HG03342 (cell line): ENCODE results near the gene HSPB2.

ENCODE experiments used
- ATAC-seq: cut with Tn5 transposase; IDR thresholded peaks from one replicate; pipeline ENCODE4 v1.9.1; 2021; ENCODE audit warnings: mild to moderate bottlenecking, moderate library complexity; ENCODE audit not compliant: unreplicated experiment

The HSPB2 gene

DNA sequence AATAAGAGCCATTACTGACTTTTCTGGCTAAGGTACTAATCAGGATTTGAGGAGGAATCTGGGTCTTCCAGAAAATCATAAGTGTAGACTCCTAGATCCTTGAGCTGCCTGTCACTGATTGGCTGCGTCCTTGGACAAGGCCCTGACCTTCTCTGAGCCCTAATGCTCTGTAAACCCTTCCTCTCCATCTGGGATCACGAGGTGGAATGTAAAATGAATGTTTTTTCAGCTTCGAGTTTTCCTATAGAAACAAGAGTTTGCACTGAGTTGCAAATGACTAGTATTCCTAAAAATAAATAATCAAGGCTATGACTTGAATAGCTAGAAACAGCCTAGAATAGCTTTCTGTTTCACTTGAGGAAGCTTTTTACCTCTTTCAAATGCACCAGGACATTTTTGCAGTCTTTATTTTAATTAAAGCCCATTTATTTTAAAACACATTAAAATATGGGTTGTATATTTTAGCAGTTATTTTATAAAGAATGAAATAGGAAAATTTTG, 23.6 kb downstream of the HSPB2 start:
- no peak for ATAC-seq

DNA sequence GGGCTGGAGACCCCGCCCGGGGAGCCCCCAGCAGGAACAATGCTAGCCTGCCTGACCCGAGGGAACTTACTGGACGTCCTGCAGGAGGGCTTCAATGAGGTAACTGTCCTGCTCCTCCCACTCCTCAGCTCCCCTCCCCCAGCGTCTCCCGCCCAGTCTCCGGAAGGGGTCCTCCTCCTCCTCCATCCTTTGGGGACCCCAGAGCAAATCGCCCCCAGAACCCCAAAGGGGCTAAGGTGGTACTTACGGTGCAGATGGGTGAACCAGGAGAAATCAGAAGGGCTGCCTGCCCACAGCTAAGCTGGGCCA, 24.9 kb downstream of the HSPB2 start:
- no peak for ATAC-seq

DNA sequence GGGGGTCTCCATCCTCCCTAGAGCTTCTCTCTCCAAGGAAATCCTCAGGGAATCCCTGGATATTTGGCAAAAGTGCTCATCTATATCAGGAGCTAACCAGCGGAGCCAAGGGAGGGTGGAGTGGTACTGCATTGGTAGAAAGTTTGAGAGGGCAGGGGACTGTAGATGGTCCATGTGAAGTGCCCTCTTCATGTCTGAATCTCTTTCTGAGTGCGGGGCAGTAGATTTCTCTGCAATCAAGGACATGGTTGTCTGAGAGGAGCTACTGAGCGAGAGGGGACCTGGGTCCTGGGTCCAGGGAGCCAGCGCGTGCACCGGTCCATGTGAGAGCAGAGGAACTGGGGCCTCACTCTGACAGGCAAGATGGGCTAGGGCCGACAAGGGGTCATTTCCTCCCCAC, 25.3 kb downstream of the HSPB2 start:
- ATAC-seq = no peak

DNA sequence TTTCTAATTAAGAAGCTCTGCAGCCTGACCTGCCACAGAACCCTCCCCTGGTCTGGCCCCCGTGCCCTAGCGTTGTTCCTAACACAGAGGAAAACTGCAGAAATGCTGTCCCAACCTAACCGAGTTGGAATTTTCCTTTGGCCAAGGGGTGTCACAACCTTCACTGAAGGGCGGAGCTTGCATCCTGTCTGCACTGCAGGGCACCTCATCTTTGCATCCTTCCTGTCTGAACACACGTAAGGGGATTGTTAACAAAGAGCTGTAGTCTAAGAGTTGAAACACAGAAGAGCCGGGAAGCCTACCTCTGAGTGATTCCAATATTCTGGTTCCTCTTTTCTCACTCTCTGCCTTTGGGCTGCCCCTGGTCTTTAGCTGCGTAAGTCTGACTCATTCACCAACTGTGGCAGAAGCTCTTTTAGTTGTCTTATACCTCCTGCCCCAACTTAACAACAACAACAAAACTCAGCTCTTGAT, 26.2 kb downstream of the HSPB2 start:
- peak; percentile 90 for ATAC-seq

DNA sequence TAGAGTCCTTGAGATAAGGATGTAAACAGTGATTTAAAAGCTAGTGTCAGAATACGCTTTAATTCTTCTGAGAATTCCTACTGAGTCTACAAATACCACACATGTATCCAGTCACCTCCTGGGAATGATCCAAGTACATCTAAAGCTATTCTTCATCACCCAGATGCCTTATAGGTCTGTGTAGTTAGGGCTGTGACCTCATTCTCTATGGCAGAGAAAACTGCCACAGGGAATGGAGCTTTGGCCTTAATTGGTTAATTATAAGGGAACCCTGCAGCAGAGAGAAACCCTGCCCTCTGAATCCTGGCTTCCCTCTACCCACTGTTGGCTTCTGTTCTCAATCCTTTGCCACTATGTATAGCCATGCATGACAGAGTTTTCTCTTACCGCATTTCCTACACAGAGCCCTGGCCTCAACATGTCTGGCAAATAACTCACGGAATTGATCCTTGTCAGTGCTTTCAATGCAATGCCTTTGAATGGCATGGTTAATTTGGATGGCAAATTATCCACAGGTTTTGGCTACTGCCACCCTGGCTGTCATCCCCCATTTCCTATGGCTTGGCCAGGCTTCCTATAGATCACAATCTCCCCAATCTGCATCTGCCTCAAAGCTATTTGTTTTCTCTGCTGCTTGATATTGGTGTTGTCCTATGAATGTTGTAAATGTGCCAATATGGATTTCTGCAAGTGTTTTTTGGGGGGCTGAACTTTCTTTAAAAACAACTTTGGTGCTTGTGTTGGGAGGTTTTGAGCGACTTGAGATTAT, 27.5 kb downstream of the HSPB2 start:
- no peak for ATAC-seq

DNA sequence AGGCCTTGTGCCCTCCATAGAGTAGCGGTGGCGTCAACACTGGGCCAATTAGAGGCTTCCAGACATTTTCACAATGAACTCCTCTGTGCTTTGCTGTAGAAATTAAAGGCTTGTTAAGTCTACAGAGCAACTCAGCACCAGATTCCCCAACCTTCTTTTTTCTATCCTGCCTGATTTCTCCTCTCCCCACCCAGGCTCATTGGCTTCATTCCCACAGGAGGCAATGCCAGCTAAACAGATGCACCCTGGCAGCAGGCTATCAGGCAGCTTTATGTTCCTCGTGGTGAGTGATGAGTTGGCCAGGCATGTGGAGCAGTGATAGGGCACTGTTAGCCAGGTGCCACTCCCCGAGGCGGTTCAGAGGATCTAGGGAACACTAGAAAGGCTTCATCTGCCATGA, 29.4 kb downstream of the HSPB2 start:
- ATAC-seq = no peak

DNA sequence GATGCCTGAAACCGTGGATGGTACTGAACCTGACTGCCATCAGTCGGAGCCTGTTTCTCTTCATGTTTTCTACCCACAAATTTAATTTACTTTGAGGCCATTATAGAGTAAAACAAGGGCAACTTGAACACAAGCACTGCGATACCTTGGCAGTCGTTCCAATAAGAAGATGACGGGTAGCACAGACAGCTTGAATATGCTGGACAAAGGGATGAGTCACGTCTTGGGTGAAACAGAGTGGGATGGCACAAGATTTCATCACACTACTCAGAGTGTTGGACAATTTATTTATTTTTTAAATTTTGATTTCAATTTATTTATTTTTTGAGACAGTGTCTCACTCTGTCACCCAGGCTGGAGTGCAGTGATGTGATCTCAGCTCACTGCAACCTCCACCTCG, 30.3 kb downstream of the HSPB2 start:
- no peak for ATAC-seq

DNA sequence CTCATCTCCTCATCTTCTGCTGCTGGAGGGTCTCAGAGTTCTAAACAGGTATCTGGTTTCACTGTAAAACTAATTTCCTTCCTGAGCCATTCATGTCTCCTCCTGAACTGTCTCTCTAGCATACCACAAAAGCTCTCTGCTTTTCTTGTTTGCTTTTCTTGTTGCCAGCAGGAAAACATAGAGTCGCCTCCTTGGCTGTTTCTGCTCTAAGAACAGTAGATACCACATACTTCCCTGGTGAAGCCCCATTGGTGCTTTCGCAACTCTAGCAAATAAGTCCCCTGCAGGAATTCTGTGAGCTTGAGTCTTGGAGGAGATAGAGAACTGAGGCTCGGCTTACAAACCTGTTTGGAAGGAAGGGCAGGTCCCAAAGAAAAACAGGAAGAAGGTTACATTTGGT, 31.6 kb downstream of the HSPB2 start:
- no peak for ATAC-seq

DNA sequence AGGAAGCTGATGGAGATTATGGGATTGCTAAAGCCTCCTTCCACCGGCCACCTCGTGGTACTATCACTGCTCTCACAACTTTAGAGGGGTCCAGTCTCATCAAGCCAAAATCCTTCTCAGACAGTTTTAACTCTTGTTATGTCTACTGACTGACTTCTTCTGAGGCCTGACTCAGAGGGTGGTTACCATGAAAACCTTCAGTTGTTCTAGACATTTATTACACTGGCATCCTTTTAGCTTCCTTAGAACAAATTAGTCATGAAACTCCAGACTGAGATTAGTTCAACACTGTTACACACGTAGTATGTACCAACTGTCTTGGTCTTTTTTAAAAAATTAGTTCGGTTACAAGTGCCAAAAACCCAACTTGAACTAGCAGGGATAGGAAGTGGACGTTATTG, 32.1 kb downstream of the HSPB2 start:
- no peak for ATAC-seq

DNA sequence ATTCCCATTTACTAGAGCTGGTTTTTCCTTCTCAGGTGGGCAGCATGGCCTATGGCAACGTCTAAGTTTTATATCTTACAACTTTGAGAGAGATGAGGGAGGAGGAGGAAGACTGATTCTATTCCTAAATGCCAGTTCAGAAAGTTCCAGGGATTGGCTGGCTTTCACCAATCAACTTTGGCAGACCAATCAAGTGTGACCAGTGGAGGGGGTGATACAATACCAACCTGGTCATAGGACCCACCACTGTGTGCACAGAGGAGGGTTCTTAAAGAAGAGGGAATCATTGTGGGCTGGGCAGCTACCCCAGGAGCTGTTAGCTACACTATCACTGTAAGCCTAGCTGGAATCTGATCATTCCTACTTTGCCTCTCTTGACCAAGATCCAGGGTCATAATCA, 32.7 kb downstream of the HSPB2 start:
- no peak for ATAC-seq

DNA sequence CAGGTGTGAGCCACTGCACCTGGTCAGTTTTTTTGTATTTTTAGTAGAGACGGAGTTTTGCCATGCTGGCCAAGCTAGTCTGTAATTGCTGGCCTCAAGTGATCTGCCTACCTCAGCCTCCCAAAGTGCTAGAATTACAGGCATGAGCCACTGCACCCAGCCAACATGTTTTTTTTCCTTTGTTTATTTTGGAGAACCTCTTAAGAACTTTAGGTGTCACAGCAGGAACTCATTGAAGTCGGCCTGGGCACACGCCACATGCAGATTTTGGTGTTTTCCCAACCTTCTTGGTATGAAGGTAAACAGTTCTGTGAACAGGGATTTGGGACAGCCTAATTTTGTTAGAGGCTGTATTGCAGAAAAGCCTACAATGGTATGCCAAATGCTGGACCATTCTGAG, 34.0 kb downstream of the HSPB2 start:
- no peak for ATAC-seq

DNA sequence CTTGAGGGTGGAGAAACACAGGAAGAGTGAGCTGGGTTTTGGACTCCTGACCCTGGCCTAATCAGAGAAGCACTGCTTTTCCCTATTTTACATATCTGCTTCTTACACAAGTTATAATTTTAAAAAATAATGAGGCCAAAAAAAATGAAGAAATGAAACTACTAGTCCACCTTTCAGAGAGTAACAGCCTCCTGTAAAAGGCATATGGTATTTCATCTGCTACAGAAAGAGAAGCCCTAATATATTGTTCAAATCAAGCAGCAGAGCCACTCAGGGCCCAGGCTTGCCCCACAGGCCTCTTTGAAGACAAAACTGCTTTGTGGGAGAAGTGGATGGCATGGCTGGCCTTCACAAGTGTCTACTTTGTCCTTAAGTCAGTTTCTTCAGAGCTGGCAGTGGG, 34.6 kb downstream of the HSPB2 start:
- no peak for ATAC-seq

DNA sequence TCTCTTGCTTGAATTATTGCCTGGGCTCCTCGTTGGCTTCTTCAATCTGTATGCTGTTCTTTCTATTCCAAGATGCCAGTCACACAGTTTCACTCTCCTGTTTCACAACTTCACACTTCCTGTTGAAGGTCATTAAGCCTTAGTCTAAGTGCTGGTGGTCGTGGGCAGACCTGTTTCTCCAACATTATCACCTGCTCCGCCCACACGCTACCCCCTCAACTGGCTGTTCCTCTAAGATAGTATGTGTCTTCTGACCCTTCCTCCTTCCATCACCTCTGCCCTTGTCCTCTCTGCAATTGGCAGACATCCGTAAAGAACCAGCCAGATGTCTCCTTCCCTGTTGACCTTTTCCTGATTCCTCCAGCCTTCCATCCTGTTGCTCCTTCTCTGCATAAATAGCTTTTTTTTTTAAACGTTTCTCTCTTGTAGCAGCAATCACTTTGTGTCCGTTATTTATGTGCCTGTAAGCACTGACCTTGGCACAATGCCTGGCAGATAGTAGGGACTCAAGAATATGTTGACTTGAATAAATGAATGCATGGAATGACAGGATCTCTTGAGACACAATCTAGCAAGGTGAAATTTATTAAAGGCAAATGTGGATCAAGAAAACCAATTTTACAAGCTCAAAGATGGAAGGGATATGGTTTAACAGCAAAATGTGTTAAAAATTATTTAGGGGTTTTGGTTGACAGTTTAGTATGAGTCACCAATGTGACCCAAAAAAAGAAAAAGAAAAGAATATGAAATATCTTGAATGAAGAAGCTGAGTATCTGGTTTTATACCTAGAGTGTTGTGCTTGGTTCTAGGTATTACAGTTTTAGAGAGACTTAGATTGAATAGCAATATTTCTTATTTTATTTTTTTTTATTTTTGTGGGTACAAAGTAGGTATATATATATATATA, 37.2 kb downstream of the HSPB2 start:
- no peak for ATAC-seq

DNA sequence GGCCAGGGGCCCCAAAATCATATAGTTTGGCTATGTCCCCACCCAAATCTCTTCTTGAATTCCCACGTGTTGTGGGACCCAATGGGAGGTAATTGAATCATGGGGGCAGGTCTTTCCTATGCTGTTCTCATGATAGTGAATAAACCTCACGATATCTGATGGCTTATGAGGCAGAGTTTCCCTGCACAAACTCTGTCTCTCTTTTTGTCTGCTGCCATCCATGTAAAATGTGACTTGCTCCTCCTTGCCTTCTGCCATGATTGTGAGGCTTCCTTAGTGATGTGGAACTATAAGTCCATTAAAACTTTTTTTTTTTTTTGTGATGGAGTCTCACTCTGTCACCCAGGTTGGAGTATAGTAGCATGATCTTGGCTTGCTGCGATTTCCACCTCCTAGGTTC, 39.0 kb downstream of the HSPB2 start:
- no peak for ATAC-seq

DNA sequence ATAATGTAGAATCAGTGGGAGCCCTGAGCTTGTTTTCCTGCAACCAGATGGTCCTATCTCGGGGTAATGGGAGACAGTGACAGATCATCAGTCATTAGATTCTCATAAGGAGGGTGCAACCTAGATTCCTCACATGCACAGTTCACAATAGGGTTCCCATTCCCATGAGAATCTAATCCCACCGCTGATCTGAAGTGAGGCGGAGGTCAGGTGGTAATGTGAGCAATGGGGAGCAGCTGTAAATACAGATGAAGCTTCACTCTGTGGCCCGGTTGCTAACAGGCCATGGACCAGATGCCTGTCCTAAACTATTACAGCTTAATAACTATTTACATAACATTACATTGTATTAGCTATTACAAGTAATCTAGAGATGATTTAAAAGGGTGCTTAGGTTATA, 41.6 kb downstream of the HSPB2 start:
- ATAC-seq = no peak

DNA sequence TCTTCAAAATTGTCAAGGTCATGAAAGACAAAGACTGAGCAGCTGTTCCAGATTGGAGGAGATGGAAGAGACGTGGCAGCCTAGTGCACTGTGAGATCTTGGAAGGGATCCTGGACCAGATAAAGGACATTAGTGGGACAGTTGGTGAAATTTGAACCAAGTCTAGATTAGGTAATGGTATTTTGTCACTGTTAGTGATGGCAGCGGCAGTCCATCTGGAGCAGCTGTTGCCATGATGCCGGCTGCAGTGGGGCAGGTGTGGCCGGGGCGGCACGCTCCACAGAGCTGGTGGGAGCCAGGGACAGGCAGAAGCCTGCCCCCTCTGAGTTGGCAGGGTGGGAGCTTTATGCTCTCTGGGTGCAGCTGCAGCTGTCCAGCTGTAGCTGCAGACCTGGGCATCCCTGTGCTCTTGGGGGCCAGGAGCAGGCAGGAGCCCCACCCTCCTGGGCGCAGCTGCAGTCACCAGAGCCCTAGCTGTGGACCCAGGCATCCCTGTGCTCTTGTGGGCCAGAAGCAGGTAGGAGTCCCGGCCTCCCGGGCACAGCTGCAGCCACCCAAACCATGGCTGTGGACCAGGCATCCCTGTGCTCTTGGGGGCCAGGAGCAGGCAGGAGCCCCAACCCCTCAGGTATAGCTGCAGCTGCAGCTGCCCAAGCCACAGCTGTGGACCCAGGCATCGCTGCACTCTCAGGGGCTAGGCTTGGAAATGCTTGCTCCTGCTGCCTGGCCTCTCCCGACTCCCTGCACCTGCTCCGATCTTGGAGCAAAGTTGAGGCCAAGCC, 45.3 kb downstream of the HSPB2 start:
- no peak for ATAC-seq

DNA sequence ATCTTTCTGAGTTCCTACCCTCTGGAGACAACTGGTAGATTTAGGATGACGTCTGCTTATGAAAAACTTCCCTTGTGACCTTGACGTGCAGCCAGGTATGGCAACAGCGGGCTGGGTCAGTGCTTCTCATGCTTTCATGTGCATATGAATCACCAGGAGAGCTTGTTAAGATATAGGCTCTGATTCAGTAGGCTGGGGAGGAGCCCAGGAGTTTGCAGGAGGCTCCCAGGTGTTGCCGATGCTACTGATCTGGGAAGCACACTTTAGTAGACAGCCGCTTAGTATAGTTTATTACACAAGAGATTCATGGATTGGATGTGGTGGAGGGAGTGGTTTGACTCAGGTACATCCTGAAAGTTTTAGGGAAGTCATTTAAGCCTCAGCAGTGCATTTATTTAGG, 48.4 kb downstream of the HSPB2 start:
- ATAC-seq = no peak

DNA sequence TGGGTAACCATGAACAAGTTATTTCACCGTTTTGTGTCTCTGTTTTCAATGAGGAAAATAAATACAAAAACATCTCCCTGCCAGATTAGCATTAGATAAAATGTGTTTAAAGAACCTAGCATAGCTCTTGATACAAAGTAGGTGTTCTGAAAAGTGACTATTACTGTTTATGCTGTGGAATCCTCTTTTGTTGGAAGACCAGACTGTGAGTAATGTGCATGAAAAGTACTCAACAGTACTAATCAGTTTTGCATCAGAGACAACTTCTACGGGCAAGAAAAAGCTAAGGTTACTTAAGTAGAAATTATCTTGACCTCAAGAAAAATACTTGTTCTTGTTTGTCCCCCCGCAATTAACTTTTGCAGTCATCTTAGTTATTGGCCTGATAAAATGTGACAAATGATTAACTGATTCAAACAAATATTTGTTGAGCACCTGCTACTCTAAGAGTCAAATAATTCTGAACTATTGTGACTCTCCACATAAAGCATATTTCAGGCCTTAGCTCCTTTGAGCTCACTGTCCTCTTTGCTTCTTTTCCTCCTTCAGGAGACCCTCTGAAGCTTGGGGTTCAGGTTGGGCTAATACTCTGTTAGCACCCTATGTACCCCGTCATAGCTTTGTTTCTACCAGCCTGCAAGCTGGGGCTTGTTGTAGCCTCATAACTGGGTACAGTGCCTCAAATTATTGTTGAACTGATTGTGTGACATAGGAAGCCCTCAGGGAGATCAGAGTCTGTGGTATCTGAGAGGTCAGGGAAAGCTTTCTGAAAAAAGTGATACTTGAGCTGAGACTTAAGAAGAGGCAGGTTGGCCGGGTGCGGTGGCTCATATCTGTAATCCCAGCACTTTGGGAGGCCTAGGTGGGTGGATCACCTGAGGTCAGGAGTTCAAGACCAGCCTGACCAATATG, 49.1 kb downstream of the HSPB2 start:
- no peak for ATAC-seq
